GM06990 (cell line): ENCODE results near the gene FYN.

Experiments used
- DNase-seq: peaks from one replicate; pipeline ENCODE4 v3.0.0-alpha.2; 2011; ENCODE audit not compliant: insufficient read length; ENCODE audit errors: extremely low read depth
- H3K27me3 ChIP-seq: replicated peaks from 2 replicates; pipeline ENCODE4 v1.6.0; 2011; ENCODE audit warnings: low read length; ENCODE audit not compliant: control insufficient read depth, insufficient read depth
- H3K36me3 ChIP-seq: 2 replicates; pipeline ENCODE4 v1.5.1; 2011; ENCODE audit warnings: low read length; ENCODE audit not compliant: control insufficient read depth, insufficient read depth
- H3K4me3 ChIP-seq: replicated peaks from 2 replicates; pipeline ENCODE4 v1.5.1; 2011; ENCODE audit warnings: low read depth, mild to moderate bottlenecking, control low read depth, low read length
- CTCF ChIP-seq: IDR thresholded peaks from 2 replicates; pipeline ENCODE4 v1.5.1; 2011; ENCODE audit warnings: low read length, control low read depth, mild to moderate bottlenecking, inconsistent platforms; ENCODE audit not compliant: insufficient read depth, poor library complexity, severe bottlenecking

The FYN gene

GRCh38 chr6:111757342-111757741 is 115.9 kb downstream of the FYN start:
- H3K36me3 ChIP-seq: no peaks in the 10 kb centered on the region
- H3K4me3 ChIP-seq: no peak overlapping the region
- no peak for TF ChIP-seq CTCF
- no peaks in the 10 kb centered on the region for H3K27me3 ChIP-seq
- no peak for DNase-seq

GRCh38 chr6:111754423-111754822 is 118.8 kb downstream of the FYN start:
- Histone ChIP-seq H3K36me3 (no peaks in the 10 kb centered on the region), H3K27me3 (no peaks in the 10 kb centered on the region), H3K4me3 (no peak overlapping the region)
- no peak for DNase-seq
- TF ChIP-seq CTCF: no peak

GRCh38 chr6:111753573-111753972 is 119.7 kb downstream of the FYN start:
- TF ChIP-seq CTCF: no peak
- no peak for DNase-seq
- Histone ChIP-seq H3K36me3 (no peaks in the 10 kb centered on the region), H3K27me3 (no peaks in the 10 kb centered on the region), H3K4me3 (no peak overlapping the region)

- Histone ChIP-seq H3K27me3 (no peaks in the 10 kb centered on the region), H3K36me3 (no peaks in the 10 kb centered on the region), H3K4me3 (no peak overlapping the region)
- DNase-seq: no peak
- TF ChIP-seq CTCF: no peak
These were observed 120.8 kb downstream of the FYN start for GRCh38 chr6:111752476-111752875.

GRCh38 chr6:111750753-111751673 is 122.2 kb downstream of the FYN start:
- peak; percentile 34 for DNase-seq
- H3K36me3 ChIP-seq: no peaks in the 10 kb centered on the region
- no peaks in the 10 kb centered on the region for H3K27me3 ChIP-seq
- no peak overlapping the region for H3K4me3 ChIP-seq
- no peak for TF ChIP-seq CTCF
